SU-DHL-6 (cell line): Measurements from ENCODE around the gene TENT4A.

Source experiments
- H2AFZ ChIP-seq: fragments of 200-600 bp; sonication (generic); 2 replicates; pipeline ENCODE4 v1.6.1; 2014; ENCODE audit warnings: low read depth, mild to moderate bottlenecking, moderate library complexity, mixed read lengths, antibody characterized with exemption, low read length; ENCODE audit not compliant: severe bottlenecking
- H3F3A ChIP-seq: fragments of 200-600 bp; shearing (Covaris generic); 2 replicates; pipeline ENCODE4 v1.6.0; 2016; ENCODE audit warnings: antibody characterized with exemption, mild to moderate bottlenecking; ENCODE audit not compliant: insufficient read depth
- H3K27ac ChIP-seq: fragments of 200-600 bp; sonication (generic); 2 replicates; pipeline ENCODE4 v1.5.1; 2016; ENCODE audit warnings: low read depth, mild to moderate bottlenecking, low read length, moderate library complexity, mixed read lengths
- H3K27me3 ChIP-seq: fragments of 200-600 bp; sonication (generic), shearing (Covaris generic); 2 replicates; pipeline ENCODE4 v1.6.0; 2014; ENCODE audit warnings: mild to moderate bottlenecking, low read length
- H3K36me3 ChIP-seq: fragments of 200-600 bp; sonication (generic); 2 replicates; pipeline ENCODE4 v1.6.1; 2014; ENCODE audit warnings: mild to moderate bottlenecking, low read length, mixed read lengths
- H3K4me2 ChIP-seq: fragments of 300-600, 200-600 bp; shearing (Covaris generic), sonication (generic); 2 replicates; pipeline ENCODE4 v1.6.0; 2014; ENCODE audit warnings: low read length, low read depth, mild to moderate bottlenecking; ENCODE audit not compliant: poor library complexity, severe bottlenecking
- H3K4me3 ChIP-seq: fragments of 200-600 bp; sonication (generic); 2 replicates; pipeline ENCODE4 v1.5.1; 2014; ENCODE audit warnings: antibody characterized with exemption, low read length, mild to moderate bottlenecking, mixed read lengths; ENCODE audit not compliant: insufficient read depth, poor library complexity, severe bottlenecking
- H3K79me2 ChIP-seq: fragments of 200-600 bp; sonication (generic); 2 replicates; pipeline ENCODE4 v1.6.1; 2014; ENCODE audit warnings: mild to moderate bottlenecking, low read length, moderate library complexity; ENCODE audit not compliant: insufficient read depth
- H3K9ac ChIP-seq: fragments of 200-600 bp; sonication (generic); 2 replicates; pipeline ENCODE4 v1.7.0; 2014; ENCODE audit warnings: mild to moderate bottlenecking, low read length
- H3K9me2 ChIP-seq: fragments of 200-600 bp; sonication (generic); replicated peaks from 2 replicates; pipeline ENCODE4 v1.6.1; 2014; ENCODE audit warnings: low read length; ENCODE audit not compliant: insufficient read depth
- H3K9me3 ChIP-seq: fragments of 200-600 bp; sonication (generic); 2 replicates; pipeline ENCODE4 v1.6.1; 2014; ENCODE audit warnings: low read length, mixed read lengths; ENCODE audit not compliant: insufficient read depth
- H4K20me1 ChIP-seq: fragments of 200-600 bp; sonication (generic); 2 replicates; pipeline ENCODE4 v1.6.1; 2014; ENCODE audit warnings: low read depth, mild to moderate bottlenecking, antibody characterized with exemption, low read length, moderate library complexity, mixed read lengths
- CTCF ChIP-seq: fragments of 200-600 bp; sonication (generic); IDR thresholded peaks from one replicate; pipeline ENCODE4 v1.5.1; 2017; ENCODE audit warnings: antibody characterized with exemption, mild to moderate bottlenecking, low read length, moderate library complexity; ENCODE audit not compliant: insufficient read depth, poor library complexity, severe bottlenecking
- EZH2phosphoT487 ChIP-seq: fragments of 200-600 bp; sonication (generic), shearing (Covaris generic); conservative IDR thresholded peaks from 2 replicates; pipeline ENCODE4 v1.6.1; 2018; ENCODE audit warnings: mild to moderate bottlenecking, antibody characterized with exemption, low read length, moderate library complexity, mixed read lengths

The TENT4A gene

GRCh38 chr5:6705959-6706358, 7.3 kb upstream of the TENT4A start:
- Histone ChIP-seq H3K36me3 (no peaks in the 10 kb centered on the region), H3K27me3 (no peaks in the 10 kb centered on the region), H3K9me3 (no peaks in the 10 kb centered on the region), H3K9me2 (no peaks in the 10 kb centered on the region), H3K79me2 (no peaks in the 10 kb centered on the region), H3K4me3 (no peak overlapping the region), H3K9ac (no peak overlapping the region), H2AFZ (no peak overlapping the region), H3K27ac (no peak overlapping the region), H3F3A (no peaks in the 10 kb centered on the region), H4K20me1 (no peaks in the 10 kb centered on the region), H3K4me2 (no peak overlapping the region)
- TF ChIP-seq CTCF (no peak), EZH2phosphoT487 (no peak)

- no peak overlapping the region for H3K4me3 ChIP-seq
- H3K79me2 ChIP-seq = no peaks in the 10 kb centered on the region
- no peak overlapping the region for H3K9ac ChIP-seq
- no peaks in the 10 kb centered on the region for H3K27me3 ChIP-seq
- no peaks in the 10 kb centered on the region for H3F3A ChIP-seq
- no peak overlapping the region for H2AFZ ChIP-seq
- H3K4me2 ChIP-seq = no peak overlapping the region
- no peak overlapping the region for H3K27ac ChIP-seq
- H3K36me3 ChIP-seq = no peaks in the 10 kb centered on the region
- no peaks in the 10 kb centered on the region for H4K20me1 ChIP-seq
- H3K9me3 ChIP-seq = no peaks in the 10 kb centered on the region
- H3K9me2 ChIP-seq = no peaks in the 10 kb centered on the region
- TF ChIP-seq CTCF = no peak
These were observed 5.4 kb upstream of the TENT4A start for GRCh38 chr5:6707852-6708251.

- Histone ChIP-seq H3K9me2 (no peaks in the 10 kb centered on the region), H2AFZ (no peak overlapping the region), H3K79me2 (no peaks in the 10 kb centered on the region), H3F3A (no peaks in the 10 kb centered on the region), H4K20me1 (no peaks in the 10 kb centered on the region), H3K27me3 (no peaks in the 10 kb centered on the region), H3K4me2 (no peak overlapping the region), H3K27ac (no peak overlapping the region), H3K36me3 (no peaks in the 10 kb centered on the region), H3K9ac (no peak overlapping the region), H3K9me3 (no peaks in the 10 kb centered on the region), H3K4me3 (no peak overlapping the region)
- TF ChIP-seq EZH2phosphoT487 = no peak
- no peak for TF ChIP-seq CTCF
These were observed 4.4 kb upstream of the TENT4A start for GRCh38 chr5:6708814-6709213.

- Histone ChIP-seq H3K36me3 (no peaks in the 10 kb centered on the region), H3K9ac (no peak overlapping the region), H3K79me2 (peaks cover 7% of the 10 kb centered on the region), H3F3A (peaks cover 2% of the 10 kb centered on the region; the same call in 1 of the 2 replicates), H3K27ac (no peak overlapping the region), H3K4me2 (no peak overlapping the region), H3K27me3 (no peaks in the 10 kb centered on the region), H3K9me2 (no peaks in the 10 kb centered on the region), H4K20me1 (peaks cover 4% of the 10 kb centered on the region), H3K4me3 (no peak overlapping the region), H3K9me3 (no peaks in the 10 kb centered on the region), H2AFZ (no peak overlapping the region)
- TF ChIP-seq CTCF (no peak), EZH2phosphoT487 (no peak)
These were observed 3.2 kb upstream of the TENT4A start for GRCh38 chr5:6710070-6710469.
